Endothelial cell of umbilical vein (primary cell): Measurements from ENCODE around the gene VSTM4.

Experiments
- CTCF ChIP-seq, 2 donors: IDR thresholded peaks; 1 replicate in 1 of 2; 2 replicates in 1 of 2; pipeline ENCODE4 v1.5.1; 2011; ENCODE audit warnings: low read length in 2 of 2, mild to moderate bottlenecking in 2 of 2, moderate library complexity in 2 of 2, control low read depth in 1 of 2, inconsistent platforms in 1 of 2, low read depth in 1 of 2; ENCODE audit not compliant: insufficient read depth in 1 of 2; ENCODE audit errors: extremely low read depth in 1 of 2
- EZH2 ChIP-seq: IDR thresholded peaks from 2 replicates; pipeline ENCODE4 v1.6.1; 2012; ENCODE audit warnings: borderline replicate concordance, low read depth, mild to moderate bottlenecking, moderate library complexity, low read length, inconsistent platforms; ENCODE audit not compliant: severe bottlenecking
- JUN ChIP-seq: IDR thresholded peaks from 2 replicates; pipeline ENCODE4 v1.6.1; 2011; ENCODE audit warnings: borderline replicate concordance, low read depth; ENCODE audit not compliant: insufficient read length, insufficient read depth
- POLR2A ChIP-seq: IDR thresholded peaks from 2 replicates; pipeline ENCODE4 v1.6.1; 2012; ENCODE audit warnings: low read depth, mild to moderate bottlenecking, control low read depth, low read length

- no peak for TF ChIP-seq POLR2A
- no peak for TF ChIP-seq CTCF (IDR thresholded peaks at IDR 0.05; ENCODE audit: extremely low read depth in 1 of 2, insufficient read depth in 1 of 2, low read depth in 1 of 2, low read length in 2 of 2)
- no peak for TF ChIP-seq JUN
- TF ChIP-seq EZH2 = no peak
Observed at GRCh38 chr10:49075743-49076142, 39.6 kb downstream of the VSTM4 start.
